Stimulated activated CD8-positive, alpha-beta memory T cell treated with anti-CD3 and anti-CD28 coated beads, Interleukin-12 subunit alpha, Interleukin-12 subunit beta, amount 100 ng/mL, for 24 hours (primary cell): Measurements from ENCODE around the gene UACA.
"Not testable (repeated sequence)": the region's sequence is repeated elsewhere in the genome, so short reads cannot be mapped to it uniquely, and the experiment has no call there.

Experiments
- DNase-seq: peaks from one replicate; pipeline ENCODE4 v3.0.0-alpha.2; 2020; ENCODE audit errors: extremely low read depth

UACA gene

GRCh38 chr15:70628549-70628896, 134.8 kb downstream of the UACA start:
- no peak for DNase-seq

- DNase-seq: no peak
Observed at GRCh38 chr15:70627734-70628548, 135.4 kb downstream of the UACA start.

- DNase-seq: no peak
Observed at GRCh38 chr15:70627322-70627721, 136.0 kb downstream of the UACA start.

GRCh38 chr15:70625438-70625837, 137.9 kb downstream of the UACA start:
- no peak for DNase-seq

- DNase-seq: no peak
Observed at GRCh38 chr15:70625011-70625410, 138.3 kb downstream of the UACA start.

- DNase-seq: no peak
Observed at GRCh38 chr15:70618929-70619328, 144.4 kb downstream of the UACA start.

GRCh38 chr15:70617911-70618287, 145.5 kb downstream of the UACA start:
- no peak for DNase-seq

GRCh38 chr15:70617076-70617910, 146.1 kb downstream of the UACA start:
- DNase-seq: no peak

GRCh38 chr15:70616311-70616756, 147.0 kb downstream of the UACA start:
- not testable (repeated sequence) for DNase-seq

- DNase-seq: no peak
Observed at GRCh38 chr15:70615435-70616310, 147.7 kb downstream of the UACA start.

GRCh38 chr15:70614221-70614620, 149.1 kb downstream of the UACA start:
- no peak for DNase-seq

GRCh38 chr15:70613271-70613670, 150.1 kb downstream of the UACA start:
- no peak for DNase-seq

GRCh38 chr15:70611286-70611685, 152.1 kb downstream of the UACA start:
- DNase-seq: no peak

- no peak for DNase-seq
Observed at GRCh38 chr15:70610541-70610940, 152.8 kb downstream of the UACA start.

- DNase-seq: no peak
Observed at GRCh38 chr15:70609889-70610288, 153.5 kb downstream of the UACA start.

- no peak for DNase-seq
Observed at GRCh38 chr15:70608144-70608543, 155.2 kb downstream of the UACA start.

GRCh38 chr15:70605606-70606410, 157.6 kb downstream of the UACA start:
- DNase-seq: no peak

- DNase-seq: no peak
Observed at GRCh38 chr15:70604666-70605315, 158.6 kb downstream of the UACA start.
